Measurements from ENCODE around the gene ATAD3A.
"Not testable (repeated sequence)": the region's sequence is repeated elsewhere in the genome, so short reads cannot be mapped to it uniquely, and the experiment has no call there.

The ATAD3A gene

GRCh38 chr1:1523651-1524050 lies 11.7 kb downstream of the ATAD3A start:
- DNase-seq (ENCODE audit: low spot score), result not testable (repeated sequence)

- not testable (repeated sequence) for DNase-seq (ENCODE audit: low spot score)
Measured at GRCh38 chr1:1524750-1525383, 12.9 kb downstream of the ATAD3A start.

GRCh38 chr1:1526476-1526875 lies 14.5 kb downstream of the ATAD3A start:
- not testable (repeated sequence) for DNase-seq (ENCODE audit: low spot score)

GRCh38 chr1:1527092-1527816 lies 15.3 kb downstream of the ATAD3A start:
- no peak for DNase-seq (ENCODE audit: low spot score)

- no peak for DNase-seq (ENCODE audit: low spot score)
Measured at GRCh38 chr1:1528301-1529267, 16.6 kb downstream of the ATAD3A start.

GRCh38 chr1:1529321-1529720 lies 17.4 kb downstream of the ATAD3A start:
- no peak for DNase-seq (ENCODE audit: low spot score)

- DNase-seq (ENCODE audit: low spot score), result no peak
Measured at GRCh38 chr1:1529936-1530335, 18.0 kb downstream of the ATAD3A start.

GRCh38 chr1:1531947-1532346 lies 20.0 kb downstream of the ATAD3A start:
- DNase-seq (ENCODE audit: low spot score), result no peak

- DNase-seq (ENCODE audit: low spot score), result not testable (repeated sequence)
Measured at GRCh38 chr1:1533176-1533893, 21.4 kb downstream of the ATAD3A start.

GRCh38 chr1:1533894-1534291 lies 21.9 kb downstream of the ATAD3A start:
- DNase-seq (ENCODE audit: low spot score), result not testable (repeated sequence)

GRCh38 chr1:1534401-1535154 lies 22.6 kb downstream of the ATAD3A start:
- DNase-seq (ENCODE audit: low spot score), result no peak

- DNase-seq (ENCODE audit: low spot score), result no peak
Measured at GRCh38 chr1:1535201-1536018, 23.4 kb downstream of the ATAD3A start.

- DNase-seq (ENCODE audit: low spot score), result no peak
Measured at GRCh38 chr1:1536019-1536937, 24.3 kb downstream of the ATAD3A start.

- DNase-seq (ENCODE audit: low spot score), result no peak
Measured at GRCh38 chr1:1536938-1537546, 25.1 kb downstream of the ATAD3A start.

GRCh38 chr1:1537626-1538250 lies 25.8 kb downstream of the ATAD3A start:
- no peak for DNase-seq (ENCODE audit: low spot score)

GRCh38 chr1:1538334-1538733 lies 26.4 kb downstream of the ATAD3A start:
- no peak for DNase-seq (ENCODE audit: low spot score)

GRCh38 chr1:1538989-1539309 lies 27.0 kb downstream of the ATAD3A start:
- DNase-seq (ENCODE audit: low spot score), result no peak

Measured in cerebellar cortex (tissue), 1 donor.